Ovary (tissue), 9 donors: ENCODE data around the gene RBKS. TPM values are rescaled to one million over a fixed set of nuclear protein-coding genes. Genes with fewer than 3 reads are reported as not detected.

Experiments used
- DNase-seq, 5 donors: peaks; one replicate each; pipeline ENCODE4 v3.0.0-alpha.2; 2019 to 2020
- H3K27ac ChIP-seq, 2 donors: fragments of 200-600 bp; one replicate each; pipeline versions ENCODE4 v1.5.1 to v1.8.0; 2019 to 2022
- H3K27me3 ChIP-seq: fragments of 200-600 bp; one replicate; pipeline ENCODE4 v1.8.0; 2022
- H3K36me3 ChIP-seq: fragments of 200-600 bp; sonication (generic); one replicate; pipeline ENCODE4 v1.5.1; 2019
- H3K4me1 ChIP-seq: one replicate; pipeline ENCODE4 v1.8.1; 2013; ENCODE audit warnings: mild to moderate bottlenecking, moderate library complexity; ENCODE audit not compliant: insufficient read depth
- H3K4me3 ChIP-seq: fragments of 200-600 bp; sonication (generic); one replicate; pipeline ENCODE4 v1.5.1; 2017
- H3K9me3 ChIP-seq, 2 donors: fragments of 200-600 bp in 1 of 2; sonication (generic) in 1 of 2; one replicate each; pipeline versions ENCODE4 v1.5.1 to v1.8.1; 2013 to 2019; ENCODE audit warnings: mild to moderate bottlenecking in 1 of 2, moderate library complexity in 1 of 2
- CTCF ChIP-seq, 3 donors: fragments of 450-650 bp in 2 of 3; fragments of 200-600 bp in 1 of 3; IDR thresholded peaks; one replicate each; pipeline versions ENCODE4 v1.5.1 to v1.8.0; 2016 to 2022; ENCODE audit warnings: antibody characterized with exemption in 3 of 3, mild to moderate bottlenecking in 1 of 3
- EP300 ChIP-seq: sonication (generic); formaldehyde crosslinking; IDR thresholded peaks from one replicate; pipeline ENCODE4 v1.6.1; 2017; ENCODE audit warnings: antibody characterized with exemption
- POLR2A ChIP-seq: fragments of 450-650 bp; IDR thresholded peaks from one replicate; pipeline ENCODE4 v1.6.1; 2017; ENCODE audit warnings: antibody characterized with exemption, mild to moderate bottlenecking, moderate library complexity
- WGBS, 3 donors: extraction: QIAGEN DNeasy Blood & Tissue Kit in 1 of 3; methylation state at CpG; one replicate each; pipeline versions ENCODE4 v1.1.5 to v1.1.7; 2013 to 2017; 5-methylcytosine and 5-hydroxymethylcytosine counted together
- intact Hi-C, 4 donors: fragments of 100-400 bp; cut with DNase I; formaldehyde crosslinking; loops; one replicate each; pipeline versions ENCODE4 v1.11.0 to v1.15.1; 2022 to 2023
- polyA plus RNA-seq, 2 donors: library from polyadenylated mRNA; stranded (reverse); fragments of 200-250 nt in 1 of 2; fragments of 350-450 nt in 1 of 2; fragmentation: Illumina TruSeq in 1 of 2; extraction: RNeasy Lipid Tissue Mini Kit (QIAGEN cat#74804) in 1 of 2; gene quantifications; one replicate each; pipeline ENCODE4 v1.2.3, GENCODE V29; 2013 to 2014
- total RNA-seq, 7 donors: library from RNA; depleted of rRNA in 2 of 7; stranded (reverse); fragments of >200 nt in 2 of 7; fragmentation: NEBNext Ultra II Directional in 3 of 7; extraction: Animal tissue kit (Norgen Biotek cat#: 25700) in 3 of 7; gene quantifications; one replicate each; pipeline versions ENCODE4 v1.1.0 to v1.2.4, GENCODE V29; 2016 to 2023
- donor health status: DM: no; HTN: no; CAD: no; lungs with moderate emphysema.
- donor health status: DM: no; HTN: no; CAD: no.
- donor health status: Bipolar disorder and iron deficiency.
- donor health status: DM: yes; HTN: yes; CAD: no.
- donor health status: DM: no; HTN: no; CAD: no.
- donor health status: DM: yes; HTN: yes; CAD: no.

Gene RBKS
- total and polyA plus RNA-seq, 9 donors: 1.9 to 32.9 (median 4.0) TPM

DNA sequence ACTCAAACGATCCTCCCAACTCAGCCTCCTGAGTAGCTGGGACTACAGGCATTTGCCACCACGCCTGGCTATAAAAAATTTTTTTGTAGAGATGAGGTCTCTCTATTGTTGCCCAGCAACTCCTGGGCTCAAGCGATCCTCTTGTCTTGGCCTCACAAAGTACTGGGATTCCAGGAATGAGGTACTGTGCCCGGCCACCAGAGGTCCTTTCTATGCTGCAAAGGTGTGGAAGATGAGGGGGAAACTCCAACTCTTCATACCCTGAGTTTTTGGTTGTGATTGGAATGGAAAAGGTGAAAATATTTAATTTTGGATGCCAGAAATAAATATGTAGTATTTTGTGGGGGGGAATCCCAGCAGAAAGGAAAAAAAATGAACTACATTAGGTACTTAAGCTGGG lies 82.7 kb downstream of the RBKS start:
- intact Hi-C loops: no loop called here
- Histone ChIP-seq H3K27ac (no peak overlapping the region), H3K27me3 (no peaks in the 10 kb centered on the region), H3K36me3 (no peaks in the 10 kb centered on the region), H3K9me3 (no peaks in the 10 kb centered on the region), H3K4me1 (peaks cover 1% of the 10 kb centered on the region), H3K4me3 (no peak overlapping the region)
- DNase-seq: peak; percentile 12 to 48 (median 33)
- TF ChIP-seq POLR2A (no peak), CTCF (IDR thresholded peaks at IDR 0.05) (peak in 1 of 3 donors; percentile 12), EP300 (no peak)
- WGBS, 3 donors: 79 to 88% (median 85%) methylated on average over 4 of the region's 4 CpGs

DNA sequence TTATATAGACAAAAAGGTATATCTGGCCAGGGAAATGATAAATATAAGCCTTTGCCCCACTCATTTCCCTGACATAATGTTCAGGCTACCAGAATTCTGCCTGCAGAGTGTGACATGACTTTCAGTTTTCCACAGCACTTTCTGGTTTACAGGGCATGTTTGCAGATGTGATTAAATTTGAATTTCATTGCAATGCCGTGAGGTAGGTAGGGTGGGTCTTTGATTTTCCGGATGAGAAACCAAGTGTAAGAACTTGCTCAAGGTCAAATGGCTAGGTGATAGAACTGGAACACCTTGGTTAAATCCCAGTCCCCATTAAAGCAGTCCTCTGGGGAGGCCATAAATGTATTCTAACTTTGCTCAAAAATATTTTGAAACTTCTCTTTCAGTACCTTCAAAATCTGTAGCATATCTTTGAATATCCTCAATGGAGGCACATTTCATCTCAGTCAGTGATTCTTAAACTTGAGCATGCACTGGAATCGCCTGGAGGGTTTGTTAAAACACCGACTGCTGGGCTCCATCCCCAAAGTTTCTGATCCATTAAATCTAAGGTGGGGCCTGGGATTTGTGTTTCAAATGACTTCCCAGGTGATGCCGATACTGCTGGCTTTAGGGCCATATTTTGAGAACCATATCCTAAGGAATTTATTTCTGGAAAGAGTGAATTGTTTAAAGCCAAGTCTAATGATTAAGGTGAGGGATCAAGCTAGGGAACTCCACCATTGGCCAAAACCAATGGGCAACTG lies 83.7 kb downstream of the RBKS start:
- Histone ChIP-seq H3K36me3 (no peaks in the 10 kb centered on the region), H3K9me3 (no peaks in the 10 kb centered on the region), H3K4me3 (no peak overlapping the region), H3K27ac (no peak overlapping the region), H3K27me3 (no peaks in the 10 kb centered on the region), H3K4me1 (peaks cover 1% of the 10 kb centered on the region)
- WGBS, 3 donors: 92 to 96% (median 95%) methylated on average over 5 of the region's 5 CpGs
- intact Hi-C loops: no loop called here
- no peak for DNase-seq
- TF ChIP-seq EP300 (no peak), CTCF (IDR thresholded peaks at IDR 0.05) (no peak), POLR2A (no peak)

GRCh38 chr2:27805180-27805579 lies 85.0 kb downstream of the RBKS start:
- 44 to 54% (median 45%) methylated on average over 3 of the region's 3 CpGs for WGBS, 3 donors
- no peaks in the 10 kb centered on the region for H3K36me3 ChIP-seq

GRCh38 chr2:27804146-27804545 lies 86.0 kb downstream of the RBKS start:
- Histone ChIP-seq H3K27me3 (no peaks in the 10 kb centered on the region), H3K4me1 (peaks cover 1% of the 10 kb centered on the region), H3K9me3 (no peaks in the 10 kb centered on the region), H3K27ac (no peak overlapping the region), H3K36me3 (no peaks in the 10 kb centered on the region), H3K4me3 (no peak overlapping the region)
- no peak for TF ChIP-seq POLR2A
- TF ChIP-seq EP300: no peak
- no peak for TF ChIP-seq CTCF (IDR thresholded peaks at IDR 0.05)
- DNase-seq: no peak
- intact Hi-C loops: no loop called here

More at GRCh38 chr2:27805180-27805579, 85.0 kb downstream of the RBKS start:
- no peak overlapping the region for H3K4me3 ChIP-seq
- no peak for DNase-seq
- no peaks in the 10 kb centered on the region for H3K9me3 ChIP-seq
- TF ChIP-seq CTCF (IDR thresholded peaks at IDR 0.05): no peak
- no peak for TF ChIP-seq EP300
- TF ChIP-seq POLR2A: no peak
- H3K27me3 ChIP-seq: no peaks in the 10 kb centered on the region
- intact Hi-C loops: no loop called here
- no peak overlapping the region for H3K27ac ChIP-seq
- peaks cover 1% of the 10 kb centered on the region for H3K4me1 ChIP-seq
